Stimulated activated CD4-positive, alpha-beta T cell treated with anti-CD3 and anti-CD28 coated beads, TNF-alpha, amount 100 ng/mL, for 24 hours (primary cell): ENCODE data around the gene HEBP2.

Experiments used
- DNase-seq, 3 experiments: peaks; one replicate each; pipeline ENCODE4 v3.0.0-alpha.2; 2020; ENCODE audit warnings: low read depth in 3 of 3

Gene HEBP2

DNA sequence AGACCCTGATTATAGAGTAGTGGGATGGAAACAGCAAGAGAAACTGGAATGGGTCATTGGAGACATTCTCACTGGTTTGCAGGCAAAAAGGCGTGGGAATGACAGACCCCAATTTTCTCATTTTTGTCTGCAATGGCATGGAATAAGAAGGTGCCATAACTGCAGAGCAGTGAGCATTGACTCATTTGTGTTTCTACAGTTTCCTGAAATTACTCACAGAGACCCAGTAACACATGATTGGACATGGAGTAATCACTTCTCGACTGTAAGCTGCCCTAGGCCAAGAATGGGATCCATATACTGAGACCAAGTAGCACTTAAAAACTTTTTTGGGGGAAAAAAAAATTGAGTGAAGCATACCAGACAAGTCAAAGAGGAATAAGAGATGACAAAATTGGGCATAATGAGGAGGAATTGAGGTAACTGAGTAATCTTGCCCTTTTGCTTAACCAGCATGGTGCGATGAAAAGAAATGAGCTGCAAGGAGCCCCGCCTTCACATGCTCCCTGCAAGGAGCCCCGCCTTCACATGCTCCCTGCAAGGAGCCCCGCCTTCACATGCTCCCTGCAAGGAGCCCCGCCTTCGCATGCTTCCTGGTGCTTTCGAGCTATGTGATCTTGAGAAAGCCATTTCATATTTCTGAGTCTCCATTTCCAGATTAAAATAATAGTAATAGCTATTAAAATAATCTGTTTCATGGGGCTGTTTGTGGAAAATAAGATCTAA lies 51.1 kb downstream of the HEBP2 start:
- peak; percentile 17 to 45 (median 22) for DNase-seq

DNA sequence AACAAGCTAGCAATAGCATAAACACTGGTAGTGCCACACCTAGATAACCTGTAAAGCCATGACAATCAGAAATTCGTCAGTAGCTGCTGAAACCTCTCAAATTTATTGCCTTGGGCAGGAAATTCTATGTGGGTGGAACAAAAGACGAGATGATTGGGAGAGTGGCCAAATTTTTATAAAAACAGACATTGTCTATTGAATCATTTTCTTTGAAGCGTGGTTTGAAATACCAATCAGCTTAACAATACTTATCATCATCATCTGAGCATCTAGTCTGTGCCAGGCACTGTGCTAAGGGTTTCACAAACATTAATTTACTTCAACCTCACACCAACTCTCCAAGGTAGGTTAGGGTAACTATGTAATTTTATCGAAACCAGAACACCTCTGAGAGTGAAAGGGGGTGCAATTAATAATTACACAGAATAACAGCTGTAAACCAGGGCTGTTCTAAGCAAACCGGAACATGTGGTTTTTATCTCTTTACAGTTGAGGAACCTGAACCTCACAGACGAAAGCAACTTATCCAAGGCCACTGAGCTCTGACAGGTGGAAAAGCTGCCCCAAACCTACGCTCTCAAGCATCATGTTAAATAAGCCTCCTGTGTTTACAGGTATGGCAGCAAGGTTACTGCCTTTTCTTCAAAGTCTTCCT lies 51.9 kb downstream of the HEBP2 start:
- DNase-seq = no peak

DNA sequence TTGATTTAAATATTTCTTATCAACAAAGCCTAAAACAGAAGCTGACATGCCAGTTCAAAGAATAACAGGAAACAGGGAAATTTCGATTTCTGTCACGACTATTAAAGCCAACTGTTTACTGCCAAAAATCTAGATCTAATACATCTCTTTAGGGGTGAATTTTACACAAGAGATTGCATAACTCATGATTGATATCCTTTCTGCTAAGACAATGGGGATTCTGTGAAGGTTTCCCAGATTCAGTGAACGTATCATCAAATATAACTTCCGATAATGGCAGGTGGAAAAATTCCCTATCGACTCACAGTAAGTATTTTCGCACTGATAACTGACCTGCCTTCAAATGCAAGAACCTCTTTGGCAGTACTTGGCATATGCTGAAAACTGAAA lies 52.4 kb downstream of the HEBP2 start:
- DNase-seq = no peak

DNA sequence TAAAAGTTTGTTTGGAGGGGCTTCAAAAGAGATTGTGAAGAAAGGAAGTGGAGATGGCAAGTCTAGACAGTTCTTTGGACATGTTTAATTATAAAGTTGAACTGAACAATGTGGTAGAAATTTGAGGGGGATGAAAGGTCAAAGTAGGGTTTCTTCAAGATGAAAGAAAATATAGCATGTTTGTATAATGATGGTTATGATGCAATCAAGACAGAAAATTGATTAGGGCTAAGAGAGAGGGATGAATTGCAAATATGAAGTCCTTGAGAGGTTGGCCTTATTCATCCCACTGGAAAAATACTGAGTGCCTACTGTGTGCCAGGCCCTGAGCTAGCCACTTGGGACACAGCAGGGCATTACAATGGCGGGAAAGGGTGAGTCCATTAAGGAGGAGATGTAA lies 57.6 kb downstream of the HEBP2 start:
- DNase-seq = no peak

DNA sequence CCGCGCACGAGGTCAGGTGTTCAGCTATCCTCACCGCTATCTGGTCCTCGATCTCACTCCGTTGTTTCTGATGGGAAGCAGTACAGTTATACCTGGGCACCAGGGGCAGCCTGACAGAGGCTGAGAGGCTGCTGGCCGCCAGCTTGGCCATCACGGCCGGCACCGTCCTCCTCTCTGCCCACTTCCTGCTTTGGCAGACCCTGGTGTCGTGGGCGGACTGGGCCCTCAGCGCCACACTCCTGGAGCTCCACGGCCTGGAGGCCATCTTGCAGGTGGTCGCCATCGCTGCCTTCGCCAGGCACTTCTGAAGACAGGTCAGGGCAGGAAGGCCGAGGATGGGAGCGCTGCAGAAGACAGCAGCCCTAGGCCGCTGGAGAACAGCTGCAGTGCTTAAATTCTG lies 60.1 kb downstream of the HEBP2 start:
- no peak for DNase-seq

DNA sequence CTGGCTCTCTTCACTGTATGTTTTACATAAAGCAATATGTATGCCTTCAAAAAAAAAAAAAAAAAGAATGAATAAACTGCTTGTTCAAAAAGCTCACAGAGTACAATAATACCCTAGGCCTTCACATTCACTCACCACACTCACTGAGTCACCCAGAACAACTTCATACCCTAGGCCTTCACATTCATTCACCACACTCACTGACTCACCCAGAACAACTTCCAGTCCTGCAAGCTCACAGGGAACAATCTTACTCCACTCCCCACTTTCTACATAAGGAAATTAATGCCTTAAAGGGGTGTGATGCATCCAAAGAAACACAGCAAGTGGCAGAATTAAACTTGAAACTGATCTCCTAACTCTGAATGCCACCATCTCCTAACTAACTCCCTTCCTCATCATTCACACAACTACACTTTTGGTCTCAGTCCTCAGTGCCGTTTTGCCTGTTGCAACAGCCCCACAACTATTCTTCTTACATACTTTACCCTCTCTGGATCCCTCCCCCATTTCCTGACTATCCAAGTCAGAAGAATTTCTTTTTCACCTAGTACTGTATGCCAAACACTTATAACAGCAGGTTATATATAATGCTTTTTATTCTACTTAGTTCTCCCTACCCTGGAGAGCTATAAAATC lies 61.1 kb downstream of the HEBP2 start:
- no peak for DNase-seq

DNA sequence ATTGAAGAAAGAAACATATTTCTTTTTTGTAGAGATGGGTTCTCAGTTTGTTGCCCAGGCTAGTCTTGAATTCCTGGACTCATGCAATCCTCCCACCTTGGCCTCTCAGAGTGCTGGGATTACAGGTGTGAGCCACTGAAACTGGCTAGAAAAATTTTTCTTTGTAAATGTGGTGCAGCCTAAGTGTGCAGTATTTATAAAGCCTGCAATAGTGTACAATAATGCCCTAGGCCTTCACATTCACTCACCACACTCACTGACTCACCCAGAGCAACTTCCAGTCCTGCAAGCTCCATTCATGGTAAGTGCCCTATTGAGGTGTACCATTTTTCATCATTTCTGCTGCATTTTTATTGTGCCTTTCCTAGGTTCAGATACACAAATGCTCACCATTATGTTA lies 63.9 kb downstream of the HEBP2 start:
- no peak for DNase-seq

DNA sequence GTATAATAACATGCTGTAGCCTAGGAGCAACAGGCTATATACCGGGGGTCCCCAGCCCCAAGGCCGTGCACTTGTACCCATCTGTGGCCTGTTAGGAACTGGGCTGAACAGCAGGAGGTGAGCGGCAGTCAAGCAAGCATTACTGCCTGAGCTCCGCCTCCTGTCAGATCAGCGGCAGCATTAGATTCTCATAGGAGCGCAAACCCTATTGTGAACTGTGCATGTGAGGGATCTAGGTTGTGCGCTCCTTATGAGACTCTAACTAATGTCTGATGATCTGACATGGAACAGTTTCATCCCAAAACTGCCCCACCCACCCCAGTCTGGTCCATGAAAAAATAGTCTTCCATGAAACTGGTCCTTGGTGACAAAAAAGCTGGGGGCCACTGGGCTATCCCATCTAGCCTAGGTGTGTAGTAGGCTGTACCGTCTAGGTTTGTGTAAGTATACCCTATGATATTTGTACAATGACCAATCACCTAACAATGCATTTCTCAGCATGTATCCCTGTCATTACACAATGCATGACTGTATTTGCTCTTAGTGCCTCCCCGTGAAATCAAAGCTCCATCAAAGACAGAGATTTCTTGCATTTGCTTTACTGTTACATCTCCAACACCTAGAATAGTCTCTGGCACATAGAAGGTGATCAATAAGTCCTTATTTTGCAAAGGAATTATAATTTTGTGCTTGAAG lies 64.4 kb downstream of the HEBP2 start:
- no peak for DNase-seq
